Measurements from ENCODE around the gene RBP3.

- TF ChIP-seq POLR2A (IDR thresholded peaks at IDR 0.05) (no peak), CTCF (IDR thresholded peaks at IDR 0.05) (no peak)
Observed at GRCh38 chr10:47348661-47349470, 703 bp downstream of the RBP3 start.

All from adrenal gland (tissue), 5 donors.